Measurements from ENCODE around the gene ZNF462. TPM values are rescaled to one million over a fixed set of nuclear protein-coding genes. Genes with fewer than 3 reads are reported as not detected.

The ZNF462 gene
- total RNA-seq, 1 experiment from 2014 or later: 164 TPM

- Mint-ChIP-seq H3K4me1 (peaks cover 94 to 97% of the 10 kb centered on the region in 2 experiments), H3K36me3 (ENCODE audit: insufficient read depth in 1 of 3, low read depth in 3 of 3) (peaks cover 2 to 17% (median 5%) of the 10 kb centered on the region in 3 experiments; a peak in 5 of 7 replicates), H3K9me3 (no peaks in the 10 kb centered on the region), H3K27ac (peak overlapping the region; percentile 43 to 78 (median 44); a peak in 3 of 7 replicates), H3K4me3 (no peak overlapping the region), H3K27me3 (ENCODE audit: low read depth) (no peaks in the 10 kb centered on the region)
- TF ChIP-seq CTCF (conservative IDR thresholded peaks at IDR 0.05): no peak
- Histone ChIP-seq H4K91ac (ENCODE audit: insufficient read length, low read depth, low read length) (no peak overlapping the region), H2BK5ac (ENCODE audit: insufficient read length, low read length) (no peak overlapping the region), H4K5ac (ENCODE audit: insufficient read length, low read depth, low read length) (no peak overlapping the region), H2AK5ac (ENCODE audit: insufficient read length, low read length) (no peak overlapping the region), H3K4me2 (ENCODE audit: insufficient read depth, insufficient read length, low read length) (no peak overlapping the region), H2BK120ac (ENCODE audit: low read depth, low read length, poor library complexity, severe bottlenecking) (no peak overlapping the region), H3K27me3 (ENCODE audit: insufficient read depth, low read length) (no peaks in the 10 kb centered on the region), H2BK15ac (ENCODE audit: low read depth, low read length) (no peak overlapping the region), H3K27ac (ENCODE audit: insufficient read length, low read depth, low read length) (no peak overlapping the region), H3K23ac (ENCODE audit: insufficient read length, low read depth, low read length) (no peak overlapping the region), H4K8ac (replicated peaks; ENCODE audit: insufficient read length, low read depth, low read length) (no peak overlapping the region), H3T11ph (ENCODE audit: low read length) (no peak overlapping the region), H4K20me1 (ENCODE audit: control insufficient read depth, insufficient read depth, insufficient read length) (no peaks in the 10 kb centered on the region), H3K18ac (ENCODE audit: insufficient read length, low read depth, low read length) (no peak overlapping the region), H3K9ac (ENCODE audit: extremely low read depth, insufficient read length, low read length) (no peak overlapping the region), H3K79me2 (ENCODE audit: insufficient read depth, low read length) (peaks cover 70% of the 10 kb centered on the region; the same call in 1 of the 2 replicates), H3K4ac (ENCODE audit: low read depth, low read length) (no peak overlapping the region), H2AFZ (ENCODE audit: low read length) (no peak overlapping the region), H3K79me1 (ENCODE audit: insufficient read depth, low read depth, low read length, poor library complexity, severe bottlenecking) (no peaks in the 10 kb centered on the region), H3K9me3 (ENCODE audit: control insufficient read depth, low read depth, low read length) (no peaks in the 10 kb centered on the region), H2BK20ac (ENCODE audit: low read depth, low read length, poor library complexity, severe bottlenecking) (no peak overlapping the region), H3K23me2 (ENCODE audit: insufficient read length, low read depth, low read length, poor library complexity, severe bottlenecking) (no peaks in the 10 kb centered on the region), H2BK12ac (ENCODE audit: insufficient read length, low read depth, low read length) (no peak overlapping the region), H3K56ac (ENCODE audit: insufficient read length, low read depth, low read length) (no peak overlapping the region), H3K14ac (ENCODE audit: insufficient read depth, low read length) (no peak overlapping the region), H3K4me1 (ENCODE audit: insufficient read depth, low read length) (peaks cover 44% of the 10 kb centered on the region)
- no CpG with 5 or more reads among the region's 3 CpGs for WGBS (ENCODE audit: extremely low coverage, insufficient read length, low lambda C conversion rate)
- DNase-seq: no peak
Measured at GRCh38 chr9:106874031-106874430, 11.1 kb downstream of the ZNF462 start.
